Trophoblast cell (in vitro differentiated cells and primary cell): ENCODE results near the gene TAGLN2.

ENCODE experiments used
- DNase-seq, 2 donors: peaks; one replicate each; pipeline ENCODE4 v3.0.0-alpha.2; 2016
- H2AFZ ChIP-seq: 2 replicates; pipeline ENCODE4 v1.6.1; 2013; ENCODE audit warnings: low read length, moderate library complexity, mild to moderate bottlenecking; ENCODE audit not compliant: insufficient read depth, poor library complexity
- H2AK5ac ChIP-seq: 2 replicates; pipeline ENCODE4 v1.6.1; 2013; ENCODE audit warnings: mild to moderate bottlenecking, low read length
- H2BK120ac ChIP-seq: 2 replicates; pipeline ENCODE4 v1.6.1; 2013; ENCODE audit warnings: low read length, mild to moderate bottlenecking, moderate library complexity; ENCODE audit not compliant: insufficient read depth, poor library complexity
- H2BK12ac ChIP-seq: 2 replicates; pipeline ENCODE4 v1.6.1; 2013; ENCODE audit warnings: mild to moderate bottlenecking, low read length, moderate library complexity
- H2BK5ac ChIP-seq: 2 replicates; pipeline ENCODE4 v1.6.1; 2013; ENCODE audit warnings: low read length, low read depth, moderate library complexity, mild to moderate bottlenecking; ENCODE audit not compliant: poor library complexity
- H3K14ac ChIP-seq: 2 replicates; pipeline ENCODE4 v1.6.1; 2013; ENCODE audit warnings: mild to moderate bottlenecking, low read length
- H3K18ac ChIP-seq: 2 replicates; pipeline ENCODE4 v1.6.1; 2013; ENCODE audit warnings: mild to moderate bottlenecking, low read length
- H3K23ac ChIP-seq: 2 replicates; pipeline ENCODE4 v1.6.1; 2013; ENCODE audit warnings: low read length
- H3K27ac ChIP-seq: 2 replicates; pipeline ENCODE4 v1.5.1; 2013; ENCODE audit warnings: low read depth, mild to moderate bottlenecking, inconsistent platforms, low read length, moderate library complexity
- H3K27me3 ChIP-seq: 2 replicates; pipeline ENCODE4 v1.6.1; 2013; ENCODE audit warnings: inconsistent platforms, mild to moderate bottlenecking, low read length, moderate library complexity; ENCODE audit not compliant: insufficient read depth
- H3K36me3 ChIP-seq, 2 experiments: 1 replicate in 1 of 2; 2 replicates in 1 of 2; pipeline ENCODE4 v1.6.1; 2013; ENCODE audit warnings: low read length in 2 of 2, mild to moderate bottlenecking in 2 of 2, moderate library complexity in 1 of 2; ENCODE audit not compliant: insufficient read depth in 2 of 2, control insufficient read depth in 1 of 2
- H3K4ac ChIP-seq: 2 replicates; pipeline ENCODE4 v1.6.1; 2013; ENCODE audit warnings: low read depth, mild to moderate bottlenecking, low read length, moderate library complexity
- H3K4me1 ChIP-seq, 2 experiments: 1 replicate in 1 of 2; 2 replicates in 1 of 2; pipeline ENCODE4 v1.6.1; 2013; ENCODE audit warnings: low read length in 2 of 2, mild to moderate bottlenecking in 2 of 2, moderate library complexity in 1 of 2; ENCODE audit not compliant: insufficient read depth in 2 of 2, control insufficient read depth in 1 of 2
- H3K4me2 ChIP-seq: 2 replicates; pipeline ENCODE4 v1.6.1; 2013; ENCODE audit warnings: inconsistent platforms, mild to moderate bottlenecking, low read length, moderate library complexity
- H3K4me3 ChIP-seq: 2 replicates; pipeline ENCODE4 v1.5.1; 2013; ENCODE audit warnings: mild to moderate bottlenecking, low read depth, low read length, inconsistent platforms
- H3K79me1 ChIP-seq: one replicate; pipeline ENCODE4 v1.6.1; 2013; ENCODE audit warnings: low read length
- H3K79me2 ChIP-seq: 2 replicates; pipeline ENCODE4 v1.6.1; 2013; ENCODE audit warnings: low read length, mild to moderate bottlenecking; ENCODE audit not compliant: control insufficient read depth, insufficient read depth, poor library complexity
- H3K9ac ChIP-seq: 2 replicates; pipeline ENCODE4 v1.6.1; 2013; ENCODE audit warnings: mild to moderate bottlenecking, low read length
- H3K9me3 ChIP-seq: 2 replicates; pipeline ENCODE4 v1.6.1; 2013; ENCODE audit warnings: low read depth, mild to moderate bottlenecking, control low read depth, inconsistent platforms, low read length; ENCODE audit not compliant: insufficient read depth
- H4K12ac ChIP-seq: 2 replicates; pipeline ENCODE4 v1.6.1; 2013; ENCODE audit warnings: low read depth, mild to moderate bottlenecking, low read length, moderate library complexity
- H4K8ac ChIP-seq: 2 replicates; pipeline ENCODE4 v1.6.1; 2013; ENCODE audit warnings: low read depth, mild to moderate bottlenecking, low read length, moderate library complexity
- H4K91ac ChIP-seq: one replicate; pipeline ENCODE4 v1.6.1; 2013; ENCODE audit warnings: low read depth, mild to moderate bottlenecking, low read length, moderate library complexity
- WGBS: extraction: QIAGEN DNeasy Blood & Tissue Kit; methylation state at CpG from one replicate; pipeline ENCODE4 v1.1.7; 2013; ENCODE audit warnings: missing lambda C conversion rate; ENCODE audit not compliant: insufficient read length, insufficient coverage; ENCODE audit errors: extremely low coverage; 5-methylcytosine and 5-hydroxymethylcytosine counted together

The TAGLN2 gene

DNA sequence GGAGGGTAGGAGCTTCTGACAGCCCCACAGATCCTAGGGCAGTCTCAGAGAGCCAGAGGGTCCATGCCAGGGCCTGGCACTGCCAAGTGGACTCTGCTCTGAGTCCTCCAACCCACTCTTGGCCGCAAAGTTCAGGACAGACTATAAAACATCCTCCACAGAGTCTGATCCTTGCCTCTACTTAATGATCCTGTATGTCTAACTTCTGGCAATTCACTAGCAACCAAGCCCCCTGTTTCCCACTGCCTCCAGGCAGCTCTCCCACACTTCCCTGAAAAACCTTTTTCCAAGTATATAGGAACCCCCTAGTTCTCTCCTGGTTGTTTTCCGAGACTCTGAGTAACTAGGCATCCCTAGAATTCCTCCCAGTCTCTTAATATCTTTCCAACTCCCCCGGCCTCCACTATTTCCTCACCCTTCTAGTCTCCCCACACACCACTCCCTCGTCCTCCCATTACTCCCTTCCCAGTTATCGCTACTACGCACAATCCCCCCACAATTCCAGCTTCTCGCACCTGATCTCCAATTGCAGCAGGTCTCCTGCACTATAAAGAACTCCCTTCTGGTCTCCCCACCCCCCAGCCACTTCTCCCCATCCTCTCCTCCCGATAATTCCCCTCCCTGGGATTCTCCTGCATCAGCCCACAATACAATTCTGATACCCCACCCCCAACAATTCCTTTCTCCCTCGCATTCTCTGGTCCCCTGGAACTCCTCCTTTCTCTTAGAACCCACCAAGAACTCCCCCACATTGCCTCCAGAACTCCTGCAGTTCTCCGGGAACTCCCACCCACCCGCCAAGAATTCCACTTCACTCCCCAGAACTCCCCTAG, 19.5 kb upstream of the TAGLN2 start:
- Histone ChIP-seq H3K4me3 (peak overlapping the region; percentile 66), H2AK5ac (no peak overlapping the region), H3K4ac (no peak overlapping the region), H3K18ac (no peak overlapping the region), H3K36me3 (no peaks in the 10 kb centered on the region), H2BK5ac (no peak overlapping the region), H3K79me1 (no peaks in the 10 kb centered on the region), H4K8ac (peak overlapping the region; percentile 31), H2BK12ac (no peak overlapping the region), H2AFZ (peak overlapping the region; percentile 31), H3K23ac (no peak overlapping the region), H3K9me3 (no peaks in the 10 kb centered on the region), H3K27me3 (no peaks in the 10 kb centered on the region), H2BK120ac (no peak overlapping the region), H4K91ac (no peak overlapping the region), H3K9ac (no peak overlapping the region), H3K4me2 (peak overlapping the region; percentile 95), H3K14ac (no peak overlapping the region), H3K4me1 (peaks cover 5 to 9% of the 10 kb centered on the region in 2 experiments), H3K79me2 (peaks cover 2% of the 10 kb centered on the region), H4K12ac (no peak overlapping the region), H3K27ac (no peak overlapping the region)
- no peak for DNase-seq
- no CpG with 5 or more reads among the region's 11 CpGs for WGBS

- H3K79me2 ChIP-seq = peaks cover 2% of the 10 kb centered on the region
- H3K18ac ChIP-seq = no peak overlapping the region
- H2AK5ac ChIP-seq = no peak overlapping the region
- no peak overlapping the region for H3K14ac ChIP-seq
- no peak overlapping the region for H4K91ac ChIP-seq
- H2BK120ac ChIP-seq = no peak overlapping the region
- no peaks in the 10 kb centered on the region for H3K36me3 ChIP-seq
- H4K12ac ChIP-seq = no peak overlapping the region
- no peak overlapping the region for H3K23ac ChIP-seq
- no peak overlapping the region for H2AFZ ChIP-seq
- H2BK5ac ChIP-seq = no peak overlapping the region
- H3K4ac ChIP-seq = no peak overlapping the region
- no peak for DNase-seq
- no peak overlapping the region for H3K4me2 ChIP-seq
- no peaks in the 10 kb centered on the region for H3K27me3 ChIP-seq
- peaks cover 5 to 9% of the 10 kb centered on the region in 2 experiments for H3K4me1 ChIP-seq
- no peak overlapping the region for H4K8ac ChIP-seq
- WGBS = no CpG with 5 or more reads among the region's 9 CpGs
- no peaks in the 10 kb centered on the region for H3K9me3 ChIP-seq
- H3K27ac ChIP-seq = no peak overlapping the region
- no peak overlapping the region for H2BK12ac ChIP-seq
- no peak overlapping the region for H3K9ac ChIP-seq
- H3K4me3 ChIP-seq = no peak overlapping the region
- no peaks in the 10 kb centered on the region for H3K79me1 ChIP-seq
Observed at GRCh38 chr1:159943908-159944622, 18.8 kb upstream of the TAGLN2 start.

- no CpG with 5 or more reads among the region's 5 CpGs for WGBS
- H2BK12ac ChIP-seq = no peak overlapping the region
Observed at GRCh38 chr1:159943278-159943640, 18.0 kb upstream of the TAGLN2 start.

GRCh38 chr1:159942632-159943277, 17.4 kb upstream of the TAGLN2 start:
- Histone ChIP-seq H3K14ac (no peak overlapping the region), H3K9ac (no peak overlapping the region), H3K79me1 (no peaks in the 10 kb centered on the region), H3K18ac (no peak overlapping the region), H3K23ac (no peak overlapping the region), H2AK5ac (no peak overlapping the region), H2BK5ac (no peak overlapping the region), H3K9me3 (no peaks in the 10 kb centered on the region), H3K27ac (no peak overlapping the region), H3K4me3 (no peak overlapping the region), H4K91ac (no peak overlapping the region), H3K4ac (no peak overlapping the region), H2AFZ (no peak overlapping the region), H2BK120ac (no peak overlapping the region), H4K8ac (no peak overlapping the region), H3K36me3 (no peaks in the 10 kb centered on the region), H2BK12ac (no peak overlapping the region), H3K79me2 (peaks cover 2% of the 10 kb centered on the region), H3K4me2 (no peak overlapping the region), H3K4me1 (peaks cover 5 to 11% of the 10 kb centered on the region in 2 experiments), H3K27me3 (no peaks in the 10 kb centered on the region), H4K12ac (no peak overlapping the region)
- no CpG with 5 or more reads among the region's 15 CpGs for WGBS
- no peak for DNase-seq

More at GRCh38 chr1:159943278-159943640, 18.0 kb upstream of the TAGLN2 start:
- Histone ChIP-seq H3K9me3 (no peaks in the 10 kb centered on the region), H4K91ac (no peak overlapping the region), H2AFZ (no peak overlapping the region), H3K79me1 (no peaks in the 10 kb centered on the region), H3K9ac (no peak overlapping the region), H4K12ac (no peak overlapping the region), H3K4me3 (no peak overlapping the region), H3K4ac (no peak overlapping the region), H3K27me3 (no peaks in the 10 kb centered on the region), H3K79me2 (peaks cover 2% of the 10 kb centered on the region), H3K4me1 (peaks cover 5 to 11% of the 10 kb centered on the region in 2 experiments), H2BK120ac (no peak overlapping the region), H3K18ac (no peak overlapping the region), H3K36me3 (no peaks in the 10 kb centered on the region), H4K8ac (no peak overlapping the region), H3K14ac (no peak overlapping the region), H3K4me2 (no peak overlapping the region), H3K27ac (no peak overlapping the region), H2BK5ac (no peak overlapping the region), H3K23ac (no peak overlapping the region), H2AK5ac (no peak overlapping the region)
- DNase-seq = no peak
